Measurements from ENCODE around the gene PANK4. TPM values are rescaled to one million over a fixed set of nuclear protein-coding genes. Genes with fewer than 3 reads are reported as not detected.

Gene PANK4
- total and polyA plus RNA-seq, 2 of the 8 experiments (the other 6 are each of a cell fraction or from before 2014, with no cell fraction given): 20.1 to 29.7 TPM

GRCh38 chr1:2506007-2506860 is 20.2 kb downstream of the PANK4 start:
- Histone ChIP-seq H3K4me2 (ENCODE audit: insufficient read depth in 1 of 2, low read depth in 2 of 2, low read length in 2 of 2) (no peak overlapping the region), H3K56ac (replicated peaks; ENCODE audit: insufficient read length, low read depth, low read length) (no peak overlapping the region), H3K79me1 (ENCODE audit: low read depth, low read length) (no peaks in the 10 kb centered on the region), H4K5ac (ENCODE audit: insufficient read length, low read depth, low read length) (no peak overlapping the region), H3K4me3 (ENCODE audit: extremely low read depth in 1 of 4, insufficient read depth in 2 of 4, low read depth in 3 of 4, low read length in 4 of 4) (no peak overlapping the region), H3K9me3 (ENCODE audit: insufficient read depth in 2 of 2, low read depth in 1 of 2, low read length in 1 of 2) (no peaks in the 10 kb centered on the region), H3K23me2 (ENCODE audit: low read depth, low read length) (no peaks in the 10 kb centered on the region), H3K4me1 (replicated peaks in 1 of 4; ENCODE audit: control insufficient read depth in 3 of 4, insufficient read depth in 4 of 4, low read length in 3 of 4) (no peaks in the 10 kb centered on the region; a peak in 1 of 7 replicates), H3K4ac (replicated peaks; ENCODE audit: insufficient read length, low read depth, low read length) (no peak overlapping the region), H3K23ac (ENCODE audit: insufficient read length) (no peak overlapping the region), H4K91ac (replicated peaks; ENCODE audit: insufficient read length, low read length) (no peak overlapping the region), H4K8ac (ENCODE audit: extremely low read depth, insufficient read depth, low read length) (peak overlapping the region; percentile 35; the same call in 1 of the 2 replicates), H3K18ac (ENCODE audit: extremely low read depth, low read length) (no peak overlapping the region), H2BK15ac (ENCODE audit: low read length) (no peak overlapping the region), H2AK5ac (ENCODE audit: low read depth, low read length) (no peak overlapping the region), H3K79me2 (ENCODE audit: control insufficient read depth in 1 of 2, insufficient read depth in 2 of 2, low read length in 2 of 2) (no peaks in the 10 kb centered on the region), H3K27ac (ENCODE audit: low read depth, low read length) (no peak overlapping the region), H3K14ac (ENCODE audit: insufficient read length) (no peak overlapping the region), H3K36me3 (ENCODE audit: control insufficient read depth in 2 of 4, insufficient read depth in 4 of 4, low read length in 3 of 4) (peaks cover 5 to 30% (median 12%) of the 10 kb centered on the region in 4 experiments; a peak in 6 of 8 replicates), H4K20me1 (replicated peaks in 1 of 2; ENCODE audit: control insufficient read depth in 1 of 2, insufficient read depth in 2 of 2, low read length in 2 of 2) (peaks cover 6 to 20% of the 10 kb centered on the region in 2 experiments), H2BK5ac (ENCODE audit: low read depth, low read length) (no peak overlapping the region), H3K9ac (replicated peaks in 1 of 4; ENCODE audit: extremely low read depth in 1 of 4, low read depth in 3 of 4, low read length in 3 of 4) (no peak overlapping the region), H2BK20ac (ENCODE audit: low read length) (no peak overlapping the region), H3K27me3 (replicated peaks in 1 of 4; ENCODE audit: control insufficient read depth in 3 of 4, extremely low read depth in 1 of 4, insufficient read depth in 3 of 4, low read length in 3 of 4) (no peaks in the 10 kb centered on the region; a peak in 2 of 7 replicates), H2BK12ac (ENCODE audit: low read depth, low read length) (no peak overlapping the region), H2BK120ac (replicated peaks; ENCODE audit: low read depth, low read length) (no peak overlapping the region), H2AFZ (ENCODE audit: low read length) (no peak overlapping the region)
- WGBS, 2 experiments (ENCODE audit: extremely low coverage in 1 of 2, insufficient coverage in 1 of 2, insufficient read length in 1 of 2, insufficient replicate concordance in 2 of 2, low coverage in 1 of 2, low lambda C conversion rate in 2 of 2, missing lambda C conversion rate in 1 of 2): 84% methylated on average over 20 of the region's 30 CpGs; no CpG with 5 or more reads in 1 of the 2 experiments
- FAIRE-seq (no peak), DNase-seq (ENCODE audit: low read depth in 1 of 2, low spot score in 2 of 2) (no peak)
- TF ChIP-seq, protein P1, sequence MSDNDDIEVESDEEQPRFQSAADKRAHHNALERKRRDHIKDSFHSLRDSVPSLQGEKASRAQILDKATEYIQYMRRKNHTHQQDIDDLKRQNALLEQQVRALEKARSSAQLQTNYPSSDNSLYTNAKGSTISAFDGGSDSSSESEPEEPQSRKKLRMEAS (IDR thresholded peaks at IDR 0.05): no peak
- no peak for TF ChIP-seq CHD1 (IDR thresholded peaks at IDR 0.05; ENCODE audit: low read depth, low read length)
- TF ChIP-seq EP300 (IDR thresholded peaks at IDR 0.05; ENCODE audit: borderline replicate concordance in 1 of 2, low read depth in 2 of 2, low read length in 2 of 2): no peak
- TF ChIP-seq TCF12 (IDR thresholded peaks at IDR 0.05; ENCODE audit: low read depth, low read length): no peak
- TF ChIP-seq E2F6 (IDR thresholded peaks at IDR 0.05): no peak
- POLR2A ChIA-PET (ENCODE audit: partially characterized antibody): interaction anchor here (0.7 to 2.8 kb wide), 5 partner anchors 12 to 333 kb away, joined by 3 to 11 read pairs (median 5); partner anchors contain the start of gene PANK4
- CTCF ChIA-PET (ENCODE audit: partially characterized antibody): interaction anchor here (0.8 to 2.4 kb wide), 9 partner anchors 8 to 1011 kb away, joined by 3 to 9 read pairs (median 4); no protein-coding TSS in a partner anchor

Data from H1 (cell line).